Mononuclear cell (primary cell): ENCODE measurements around the gene CTBP2. TPM values are rescaled to one million over a fixed set of nuclear protein-coding genes. Genes with fewer than 3 reads are reported as not detected.

Experiments used
- H3K27me3 ChIP-seq: 2 replicates; pipeline ENCODE4 v1.6.0; 2011; ENCODE audit warnings: low read length, control low read depth; ENCODE audit not compliant: insufficient read depth
- H3K4me1 ChIP-seq: 2 replicates; pipeline ENCODE4 v1.5.1; 2011; ENCODE audit warnings: mild to moderate bottlenecking, low read length, control low read depth; ENCODE audit not compliant: insufficient read depth
- H3K4me3 ChIP-seq: 2 replicates; pipeline ENCODE4 v1.5.1; 2011; ENCODE audit warnings: mild to moderate bottlenecking, low read length, moderate library complexity
- H3K9me3 ChIP-seq: 2 replicates; pipeline ENCODE4 v1.5.1; 2011; ENCODE audit warnings: low read depth, mild to moderate bottlenecking, control low read depth, low read length
- total RNA-seq: library from RNA; depleted of rRNA; stranded (reverse); fragments of >200 nt; gene quantifications from one replicate; pipeline ENCODE4 v1.2.3, GENCODE V29; 2012

Gene CTBP2
- total RNA-seq, 1 donor = 6.4 TPM

GRCh38 chr10:124999433-125000365 lies 160.7 kb downstream of the CTBP2 start:
- no peaks in the 10 kb centered on the region for H3K9me3 ChIP-seq
- H3K4me3 ChIP-seq = no peak overlapping the region
- no peaks in the 10 kb centered on the region for H3K4me1 ChIP-seq
- no peaks in the 10 kb centered on the region for H3K27me3 ChIP-seq

- Histone ChIP-seq H3K27me3 (no peaks in the 10 kb centered on the region), H3K4me3 (no peak overlapping the region), H3K4me1 (no peaks in the 10 kb centered on the region), H3K9me3 (no peaks in the 10 kb centered on the region)
Measured at GRCh38 chr10:124998624-124999291, 161.6 kb downstream of the CTBP2 start.

GRCh38 chr10:124997771-124998623 lies 162.4 kb downstream of the CTBP2 start:
- H3K4me3 ChIP-seq = no peak overlapping the region
- no peaks in the 10 kb centered on the region for H3K27me3 ChIP-seq
- H3K9me3 ChIP-seq = no peaks in the 10 kb centered on the region
- H3K4me1 ChIP-seq = no peaks in the 10 kb centered on the region

GRCh38 chr10:124997306-124997705 lies 163.1 kb downstream of the CTBP2 start:
- H3K4me1 ChIP-seq = no peaks in the 10 kb centered on the region
- no peaks in the 10 kb centered on the region for H3K27me3 ChIP-seq
- H3K9me3 ChIP-seq = no peaks in the 10 kb centered on the region
- H3K4me3 ChIP-seq = no peak overlapping the region

GRCh38 chr10:124996854-124997215 lies 163.5 kb downstream of the CTBP2 start:
- no peaks in the 10 kb centered on the region for H3K27me3 ChIP-seq
- no peaks in the 10 kb centered on the region for H3K4me1 ChIP-seq
- H3K4me3 ChIP-seq = no peak overlapping the region
- H3K9me3 ChIP-seq = no peaks in the 10 kb centered on the region

GRCh38 chr10:124996127-124996853 lies 164.1 kb downstream of the CTBP2 start:
- no peak overlapping the region for H3K4me3 ChIP-seq
- no peaks in the 10 kb centered on the region for H3K9me3 ChIP-seq
- H3K27me3 ChIP-seq = no peaks in the 10 kb centered on the region
- no peaks in the 10 kb centered on the region for H3K4me1 ChIP-seq

GRCh38 chr10:124995605-124996004 lies 164.8 kb downstream of the CTBP2 start:
- Histone ChIP-seq H3K9me3 (no peaks in the 10 kb centered on the region), H3K4me3 (no peak overlapping the region), H3K27me3 (no peaks in the 10 kb centered on the region), H3K4me1 (no peaks in the 10 kb centered on the region)

- no peak overlapping the region for H3K4me3 ChIP-seq
- no peaks in the 10 kb centered on the region for H3K27me3 ChIP-seq
- H3K9me3 ChIP-seq = no peaks in the 10 kb centered on the region
- no peaks in the 10 kb centered on the region for H3K4me1 ChIP-seq
Measured at GRCh38 chr10:124994573-124995473, 165.5 kb downstream of the CTBP2 start.

GRCh38 chr10:124993736-124994451 lies 166.5 kb downstream of the CTBP2 start:
- Histone ChIP-seq H3K4me1 (no peaks in the 10 kb centered on the region), H3K27me3 (no peaks in the 10 kb centered on the region), H3K9me3 (no peaks in the 10 kb centered on the region)

GRCh38 chr10:124993345-124993708 lies 167.0 kb downstream of the CTBP2 start:
- Histone ChIP-seq H3K4me1 (no peaks in the 10 kb centered on the region), H3K4me3 (no peak overlapping the region), H3K9me3 (no peaks in the 10 kb centered on the region), H3K27me3 (no peaks in the 10 kb centered on the region)

More at GRCh38 chr10:124993736-124994451, 166.5 kb downstream of the CTBP2 start:
- no peak overlapping the region for H3K4me3 ChIP-seq

- Histone ChIP-seq H3K9me3 (no peaks in the 10 kb centered on the region), H3K4me1 (no peaks in the 10 kb centered on the region), H3K27me3 (no peaks in the 10 kb centered on the region), H3K4me3 (no peak overlapping the region)
Measured at GRCh38 chr10:124992462-124993344, 167.7 kb downstream of the CTBP2 start.

- H3K9me3 ChIP-seq = no peaks in the 10 kb centered on the region
- H3K4me1 ChIP-seq = no peaks in the 10 kb centered on the region
- H3K4me3 ChIP-seq = no peak overlapping the region
- H3K27me3 ChIP-seq = no peaks in the 10 kb centered on the region
Measured at GRCh38 chr10:124991835-124992234, 168.5 kb downstream of the CTBP2 start.
